Measurements from ENCODE around the gene ABHD11.
"Not testable (repeated sequence)": the region's sequence is repeated elsewhere in the genome, so short reads cannot be mapped to it uniquely, and the experiment has no call there.

ABHD11 gene

GRCh38 chr7:73738612-73739386 lies at the start of gene ABHD11:
Gene ABHD11 (minus strand): TSS chr7:73738802. CDS start chr7:73738770, 32 bp downstream.
- peak; percentile 89 to 98 for DNase-seq

GRCh38 chr7:73787786-73788048 lies 49.1 kb upstream of the ABHD11 start:
- DNase-seq = not testable (repeated sequence)

- no peak for DNase-seq
Measured at GRCh38 chr7:73786588-73786987, 48.0 kb upstream of the ABHD11 start.

GRCh38 chr7:73779517-73779916 lies 40.9 kb upstream of the ABHD11 start:
- no peak for DNase-seq

- DNase-seq = no peak
Measured at GRCh38 chr7:73778801-73779389, 40.3 kb upstream of the ABHD11 start.

GRCh38 chr7:73774923-73775322 lies 36.3 kb upstream of the ABHD11 start:
- no peak for DNase-seq

GRCh38 chr7:73773700-73774517 lies 35.3 kb upstream of the ABHD11 start:
- no peak for DNase-seq

GRCh38 chr7:73770860-73771670 lies 32.5 kb upstream of the ABHD11 start:
- no peak for DNase-seq

- DNase-seq = peak; percentile 91 to 97
Measured at GRCh38 chr7:73770002-73770859, 31.6 kb upstream of the ABHD11 start, which contains the start of gene CLDN3. Gene CLDN3 (minus strand): TSS chr7:73770270. CDS start chr7:73770049, 221 bp downstream.

GRCh38 chr7:73769481-73770001 lies 30.9 kb upstream of the ABHD11 start:
- peak in 1 of 2 experiments; percentile 67 for DNase-seq

GRCh38 chr7:73768641-73769480 lies 30.3 kb upstream of the ABHD11 start:
- DNase-seq = peak in 1 of 2 experiments; percentile 55

GRCh38 chr7:73766556-73767229 lies 28.1 kb upstream of the ABHD11 start:
- DNase-seq = peak; percentile 26 to 35

- DNase-seq = no peak
Measured at GRCh38 chr7:73762659-73762999, 24.0 kb upstream of the ABHD11 start.

GRCh38 chr7:73761854-73762658 lies 23.5 kb upstream of the ABHD11 start:
- DNase-seq = peak in 1 of 2 experiments; percentile 17

GRCh38 chr7:73758581-73759138 lies 20.1 kb upstream of the ABHD11 start:
- peak in 1 of 2 experiments; percentile 14 for DNase-seq

GRCh38 chr7:73749931-73750776 lies 11.6 kb upstream of the ABHD11 start:
- no peak for DNase-seq

- no peak for DNase-seq
Measured at GRCh38 chr7:73746378-73746777, 7.8 kb upstream of the ABHD11 start.

Data from NCI-H526 (cell line).